ENCODE data around the gene KCNAB2.

GRCh38 chr1:6013491-6013890, 32.2 kb upstream of the KCNAB2 start:
- TF ChIP-seq CTCF (IDR thresholded peaks at IDR 0.05; ENCODE audit: low read depth, low read length, missing input control) (no peak), YY1 (IDR thresholded peaks at IDR 0.05) (no peak), RAD21 (IDR thresholded peaks at IDR 0.05) (no peak), JUND (IDR thresholded peaks at IDR 0.05) (no peak), SP1 (IDR thresholded peaks at IDR 0.05) (no peak), GABPA (IDR thresholded peaks at IDR 0.05 in 1 of 2, conservative IDR thresholded peaks at IDR 0.05 in 1 of 2) (no peak)
- TF ChIP-seq, protein P1, sequence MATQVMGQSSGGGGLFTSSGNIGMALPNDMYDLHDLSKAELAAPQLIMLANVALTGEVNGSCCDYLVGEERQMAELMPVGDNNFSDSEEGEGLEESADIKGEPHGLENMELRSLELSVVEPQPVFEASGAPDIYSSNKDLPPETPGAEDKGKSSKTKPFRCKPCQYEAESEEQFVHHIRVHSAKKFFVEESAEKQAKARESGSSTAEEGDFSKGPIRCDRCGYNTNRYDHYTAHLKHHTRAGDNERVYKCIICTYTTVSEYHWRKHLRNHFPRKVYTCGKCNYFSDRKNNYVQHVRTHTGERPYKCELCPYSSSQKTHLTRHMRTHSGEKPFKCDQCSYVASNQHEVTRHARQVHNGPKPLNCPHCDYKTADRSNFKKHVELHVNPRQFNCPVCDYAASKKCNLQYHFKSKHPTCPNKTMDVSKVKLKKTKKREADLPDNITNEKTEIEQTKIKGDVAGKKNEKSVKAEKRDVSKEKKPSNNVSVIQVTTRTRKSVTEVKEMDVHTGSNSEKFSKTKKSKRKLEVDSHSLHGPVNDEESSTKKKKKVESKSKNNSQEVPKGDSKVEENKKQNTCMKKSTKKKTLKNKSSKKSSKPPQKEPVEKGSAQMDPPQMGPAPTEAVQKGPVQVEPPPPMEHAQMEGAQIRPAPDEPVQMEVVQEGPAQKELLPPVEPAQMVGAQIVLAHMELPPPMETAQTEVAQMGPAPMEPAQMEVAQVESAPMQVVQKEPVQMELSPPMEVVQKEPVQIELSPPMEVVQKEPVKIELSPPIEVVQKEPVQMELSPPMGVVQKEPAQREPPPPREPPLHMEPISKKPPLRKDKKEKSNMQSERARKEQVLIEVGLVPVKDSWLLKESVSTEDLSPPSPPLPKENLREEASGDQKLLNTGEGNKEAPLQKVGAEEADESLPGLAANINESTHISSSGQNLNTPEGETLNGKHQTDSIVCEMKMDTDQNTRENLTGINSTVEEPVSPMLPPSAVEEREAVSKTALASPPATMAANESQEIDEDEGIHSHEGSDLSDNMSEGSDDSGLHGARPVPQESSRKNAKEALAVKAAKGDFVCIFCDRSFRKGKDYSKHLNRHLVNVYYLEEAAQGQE (IDR thresholded peaks at IDR 0.05), result no peak

Data from liver (tissue), 3 donors.